ENCODE data around the gene SPP2. TPM values are rescaled to one million over a fixed set of nuclear protein-coding genes. Genes with fewer than 3 reads are reported as not detected.

SPP2 gene
- total RNA-seq, 1 experiment from 2014 or later, result not detected

GRCh38 chr2:234109321-234109720 is 58.8 kb downstream of the SPP2 start:
- no peak overlapping the region for H2AK5ac ChIP-seq (ENCODE audit: insufficient read length, low read length)
- H4K5ac ChIP-seq (ENCODE audit: insufficient read length, low read depth, low read length), result no peak overlapping the region
- no peak overlapping the region for H2AFZ ChIP-seq (ENCODE audit: low read length)
- no peak overlapping the region for H3K14ac ChIP-seq (ENCODE audit: insufficient read depth, low read length)
- H2BK5ac ChIP-seq (ENCODE audit: insufficient read length, low read length), result no peak overlapping the region
- H2BK120ac ChIP-seq (ENCODE audit: low read depth, low read length, poor library complexity, severe bottlenecking), result no peak overlapping the region
- H3K18ac ChIP-seq (ENCODE audit: insufficient read length, low read depth, low read length), result no peak overlapping the region
- H3K79me2 ChIP-seq (ENCODE audit: insufficient read depth, low read length), result no peaks in the 10 kb centered on the region
- H3K9me3 Mint-ChIP-seq, result peaks cover 2 to 3% of the 10 kb centered on the region in 2 experiments; a peak in 3 of 5 replicates
- no peak overlapping the region for H3K23ac ChIP-seq (ENCODE audit: insufficient read length, low read depth, low read length)
- H3K4me3 Mint-ChIP-seq, result no peak overlapping the region
- no peaks in the 10 kb centered on the region for H3K4me1 ChIP-seq (ENCODE audit: insufficient read depth, low read length)
- no peak overlapping the region for H2BK12ac ChIP-seq (ENCODE audit: insufficient read length, low read depth, low read length)
- no peak overlapping the region for H3K56ac ChIP-seq (ENCODE audit: insufficient read length, low read depth, low read length)
- H3K9ac ChIP-seq (ENCODE audit: extremely low read depth, insufficient read length, low read length), result no peak overlapping the region
- no peaks in the 10 kb centered on the region for H3K36me3 Mint-ChIP-seq (ENCODE audit: insufficient read depth in 1 of 3, low read depth in 3 of 3)
- H3K27me3 ChIP-seq (ENCODE audit: insufficient read depth, low read length), result no peaks in the 10 kb centered on the region
- no peak overlapping the region; a peak in 1 of 7 replicates for H3K27ac Mint-ChIP-seq
- DNase-seq, result no peak
- H4K20me1 ChIP-seq (ENCODE audit: control insufficient read depth, insufficient read depth, insufficient read length), result no peaks in the 10 kb centered on the region
- H4K91ac ChIP-seq (ENCODE audit: insufficient read length, low read depth, low read length), result no peak overlapping the region
- no peak overlapping the region for H2BK15ac ChIP-seq (ENCODE audit: low read depth, low read length)
- no peak overlapping the region for H3T11ph ChIP-seq (ENCODE audit: low read length)
- H3K4me1 Mint-ChIP-seq, result no peaks in the 10 kb centered on the region
- peaks cover 13% of the 10 kb centered on the region for H3K27me3 Mint-ChIP-seq (ENCODE audit: low read depth)
- no peak overlapping the region for H3K4ac ChIP-seq (ENCODE audit: low read depth, low read length)
- no CpG with 5 or more reads among the region's 8 CpGs for WGBS (ENCODE audit: extremely low coverage, insufficient read length, low lambda C conversion rate)
- H3K9me3 ChIP-seq (ENCODE audit: control insufficient read depth, low read depth, low read length), result no peaks in the 10 kb centered on the region
- H4K8ac ChIP-seq (replicated peaks; ENCODE audit: insufficient read length, low read depth, low read length), result no peak overlapping the region
- H3K4me2 ChIP-seq (ENCODE audit: insufficient read depth, insufficient read length, low read length), result no peak overlapping the region
- no peaks in the 10 kb centered on the region for H3K23me2 ChIP-seq (ENCODE audit: insufficient read length, low read depth, low read length, poor library complexity, severe bottlenecking)
- no peak overlapping the region for H3K27ac ChIP-seq (ENCODE audit: insufficient read length, low read depth, low read length)
- TF ChIP-seq, protein P1, sequence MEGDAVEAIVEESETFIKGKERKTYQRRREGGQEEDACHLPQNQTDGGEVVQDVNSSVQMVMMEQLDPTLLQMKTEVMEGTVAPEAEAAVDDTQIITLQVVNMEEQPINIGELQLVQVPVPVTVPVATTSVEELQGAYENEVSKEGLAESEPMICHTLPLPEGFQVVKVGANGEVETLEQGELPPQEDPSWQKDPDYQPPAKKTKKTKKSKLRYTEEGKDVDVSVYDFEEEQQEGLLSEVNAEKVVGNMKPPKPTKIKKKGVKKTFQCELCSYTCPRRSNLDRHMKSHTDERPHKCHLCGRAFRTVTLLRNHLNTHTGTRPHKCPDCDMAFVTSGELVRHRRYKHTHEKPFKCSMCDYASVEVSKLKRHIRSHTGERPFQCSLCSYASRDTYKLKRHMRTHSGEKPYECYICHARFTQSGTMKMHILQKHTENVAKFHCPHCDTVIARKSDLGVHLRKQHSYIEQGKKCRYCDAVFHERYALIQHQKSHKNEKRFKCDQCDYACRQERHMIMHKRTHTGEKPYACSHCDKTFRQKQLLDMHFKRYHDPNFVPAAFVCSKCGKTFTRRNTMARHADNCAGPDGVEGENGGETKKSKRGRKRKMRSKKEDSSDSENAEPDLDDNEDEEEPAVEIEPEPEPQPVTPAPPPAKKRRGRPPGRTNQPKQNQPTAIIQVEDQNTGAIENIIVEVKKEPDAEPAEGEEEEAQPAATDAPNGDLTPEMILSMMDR (conservative IDR thresholded peaks at IDR 0.05), result no peak
- H2BK20ac ChIP-seq (ENCODE audit: low read depth, low read length, poor library complexity, severe bottlenecking), result no peak overlapping the region
- no peaks in the 10 kb centered on the region for H3K79me1 ChIP-seq (ENCODE audit: insufficient read depth, low read depth, low read length, poor library complexity, severe bottlenecking)

All from H9 (cell line).